Effector memory CD8-positive, alpha-beta T cell (primary cell): ENCODE data around the gene P2RX3.
"Not testable (repeated sequence)": the region's sequence is repeated elsewhere in the genome, so short reads cannot be mapped to it uniquely, and the experiment has no call there.

Experiments used
- ATAC-seq: fragments of 150-1000 bp; cut with Tn5 transposase; replicated peaks from 2 replicates; pipeline ENCODE4 v1.10.0; 2021; ENCODE audit warnings: mild to moderate bottlenecking, moderate library complexity
- DNase-seq, 3 experiments: peaks; one replicate each; pipeline ENCODE4 v3.0.0; 2021
- H3K27ac Mint-ChIP-seq, 2 donors: one replicate each; pipeline ENCODE4 v1.8.0; 2022; ENCODE audit warnings: mild to moderate bottlenecking in 2 of 2, mixed read lengths in 2 of 2, moderate library complexity in 2 of 2
- H3K27me3 Mint-ChIP-seq, 2 donors: one replicate each; pipeline ENCODE4 v1.8.0; 2022; ENCODE audit warnings: mixed read lengths in 2 of 2
- H3K36me3 Mint-ChIP-seq: one replicate; pipeline ENCODE4 v1.8.0; 2022; ENCODE audit warnings: mild to moderate bottlenecking, moderate library complexity, mixed read lengths; ENCODE audit not compliant: insufficient read depth
- H3K4me1 Mint-ChIP-seq, 2 donors: one replicate each; pipeline ENCODE4 v1.8.0; 2022; ENCODE audit warnings: low read depth in 2 of 2, mixed read lengths in 2 of 2
- H3K4me3 Mint-ChIP-seq, 2 donors: one replicate each; pipeline ENCODE4 v1.8.0; 2022; ENCODE audit warnings: mild to moderate bottlenecking in 2 of 2, mixed read lengths in 2 of 2, moderate library complexity in 2 of 2
- H3K9me3 Mint-ChIP-seq, 2 donors: one replicate each; pipeline ENCODE4 v1.8.0; 2022; ENCODE audit warnings: mixed read lengths in 2 of 2

The P2RX3 gene

DNA sequence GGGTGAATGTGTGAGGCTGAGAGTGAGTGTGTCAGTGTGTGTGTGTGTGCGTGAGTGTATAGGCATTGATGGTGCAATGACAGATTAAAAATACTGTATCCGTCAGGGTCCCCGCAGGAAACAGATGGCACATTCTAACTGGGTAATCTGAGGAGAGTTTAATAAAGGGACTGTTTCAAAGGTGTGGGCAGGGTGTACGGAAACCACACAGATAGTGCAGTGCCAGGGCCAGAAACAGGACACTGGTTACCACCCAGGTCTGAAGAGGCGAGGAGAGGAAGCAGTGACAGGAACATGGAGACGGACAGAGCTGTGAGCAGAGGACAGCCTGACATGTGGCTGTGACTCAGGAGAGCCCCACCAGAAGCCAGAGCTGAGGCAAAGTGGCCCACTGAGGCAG lies 16.5 kb downstream of the P2RX3 start:
- ATAC-seq (no peak), DNase-seq (no peak)
- H3K36me3 Mint-ChIP-seq: no peaks in the 10 kb centered on the region
- H3K4me3 Mint-ChIP-seq: no peak overlapping the region
- no peak overlapping the region for H3K27ac Mint-ChIP-seq
- H3K9me3 Mint-ChIP-seq: no peaks in the 10 kb centered on the region
- peaks cover 3% of the 10 kb centered on the region in 2 donors for H3K4me1 Mint-ChIP-seq
- peaks cover 13 to 17% of the 10 kb centered on the region in 2 donors for H3K27me3 Mint-ChIP-seq

DNA sequence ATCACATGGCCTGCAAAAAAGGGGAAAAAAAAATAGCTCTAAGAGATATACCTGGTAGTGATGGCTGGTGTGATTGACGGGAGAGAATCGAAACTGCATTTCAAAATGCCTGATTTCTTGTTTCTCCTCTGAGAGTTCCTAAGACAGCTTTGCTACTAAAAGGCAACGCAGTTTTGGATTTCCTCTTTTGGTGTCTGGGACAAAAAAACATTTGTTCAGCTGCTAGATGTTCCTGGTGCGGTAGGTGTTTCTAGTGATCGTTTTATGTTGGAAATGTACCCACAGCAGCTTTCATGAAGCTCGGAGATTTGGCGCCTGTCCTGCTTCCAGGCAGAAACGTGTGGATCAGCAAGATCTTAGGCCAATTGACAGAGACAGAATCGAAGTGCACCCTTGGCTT lies 18.1 kb downstream of the P2RX3 start:
- ATAC-seq: no peak
- Mint-ChIP-seq H3K4me1 (no peaks in the 10 kb centered on the region), H3K27me3 (peaks cover 13 to 17% of the 10 kb centered on the region in 2 donors), H3K4me3 (no peak overlapping the region), H3K36me3 (no peaks in the 10 kb centered on the region), H3K27ac (no peak overlapping the region), H3K9me3 (no peaks in the 10 kb centered on the region)
- no peak for DNase-seq

DNA sequence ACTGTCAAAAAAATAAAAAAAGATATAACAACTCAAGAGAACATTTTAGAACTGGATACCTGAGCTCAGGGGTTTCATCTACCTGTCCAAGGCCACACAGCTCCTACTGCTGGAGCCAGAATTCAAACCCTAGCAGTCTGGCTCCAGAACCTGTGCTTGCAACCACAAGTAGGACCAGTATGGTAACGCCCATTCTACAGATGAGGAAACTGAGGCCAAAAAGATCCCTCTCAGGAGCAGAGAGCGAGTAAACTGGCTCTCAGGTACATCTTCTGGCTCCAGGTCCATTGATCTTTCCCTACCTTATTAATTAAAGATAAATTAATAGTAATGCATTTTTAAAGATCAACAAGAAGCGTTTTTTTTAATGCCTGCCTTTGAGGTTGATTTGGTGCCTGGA lies 19.2 kb downstream of the P2RX3 start:
- Mint-ChIP-seq H3K36me3 (no peaks in the 10 kb centered on the region), H3K4me3 (no peak overlapping the region), H3K27ac (no peak overlapping the region), H3K4me1 (no peaks in the 10 kb centered on the region), H3K27me3 (peaks cover 24 to 25% of the 10 kb centered on the region in 2 donors), H3K9me3 (no peaks in the 10 kb centered on the region)
- no peak for DNase-seq
- no peak for ATAC-seq

DNA sequence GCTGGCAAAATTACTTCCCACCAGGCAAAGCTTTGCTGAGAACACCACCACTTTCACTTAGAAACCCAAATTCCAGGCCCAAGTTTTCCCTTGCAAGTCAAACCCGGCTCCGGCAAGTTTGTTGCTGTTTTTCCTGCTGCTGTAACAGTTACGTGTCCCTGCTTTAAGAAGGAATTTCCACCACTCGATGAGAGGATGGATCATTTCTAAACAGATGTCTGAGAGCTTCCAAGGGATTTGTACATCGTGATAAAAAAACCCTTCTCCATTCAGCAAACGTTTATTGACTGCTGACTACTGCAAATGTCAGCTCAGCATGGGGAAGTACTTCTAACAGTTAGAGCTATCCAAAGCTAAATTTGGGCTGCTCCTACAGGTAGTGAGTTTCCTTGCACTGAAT lies 19.7 kb downstream of the P2RX3 start:
- no peak for DNase-seq
- no peak overlapping the region for H3K4me3 Mint-ChIP-seq
- ATAC-seq: no peak
- no peak overlapping the region for H3K27ac Mint-ChIP-seq
- H3K36me3 Mint-ChIP-seq: no peaks in the 10 kb centered on the region
- no peaks in the 10 kb centered on the region for H3K4me1 Mint-ChIP-seq
- H3K9me3 Mint-ChIP-seq: no peaks in the 10 kb centered on the region
- H3K27me3 Mint-ChIP-seq: peaks cover 28 to 29% of the 10 kb centered on the region in 2 donors

DNA sequence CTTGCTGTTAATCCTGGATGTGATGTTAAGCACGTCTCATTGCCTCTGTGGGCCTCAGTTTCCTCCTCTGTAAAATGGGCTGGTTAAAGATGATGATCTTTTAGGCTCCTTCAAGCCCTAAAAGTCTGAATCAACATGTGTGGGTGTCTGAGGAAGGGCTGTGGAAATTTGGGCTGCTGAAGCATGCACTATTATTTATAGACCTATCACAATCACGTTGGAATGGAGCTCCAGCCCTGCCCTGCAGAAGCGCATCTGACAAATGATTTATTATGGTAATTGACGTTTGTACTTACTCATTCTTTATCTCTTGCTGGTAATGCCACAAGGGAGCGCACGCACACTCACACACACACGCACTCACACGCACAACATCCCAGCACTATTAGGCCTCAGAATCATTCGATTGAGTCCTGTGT lies 20.4 kb downstream of the P2RX3 start:
- H3K4me3 Mint-ChIP-seq: no peak overlapping the region
- H3K4me1 Mint-ChIP-seq: no peaks in the 10 kb centered on the region
- no peak overlapping the region for H3K27ac Mint-ChIP-seq
- DNase-seq: no peak
- no peak for ATAC-seq
- no peaks in the 10 kb centered on the region for H3K36me3 Mint-ChIP-seq
- H3K27me3 Mint-ChIP-seq: peaks cover 32 to 36% of the 10 kb centered on the region in 2 donors
- no peaks in the 10 kb centered on the region for H3K9me3 Mint-ChIP-seq

DNA sequence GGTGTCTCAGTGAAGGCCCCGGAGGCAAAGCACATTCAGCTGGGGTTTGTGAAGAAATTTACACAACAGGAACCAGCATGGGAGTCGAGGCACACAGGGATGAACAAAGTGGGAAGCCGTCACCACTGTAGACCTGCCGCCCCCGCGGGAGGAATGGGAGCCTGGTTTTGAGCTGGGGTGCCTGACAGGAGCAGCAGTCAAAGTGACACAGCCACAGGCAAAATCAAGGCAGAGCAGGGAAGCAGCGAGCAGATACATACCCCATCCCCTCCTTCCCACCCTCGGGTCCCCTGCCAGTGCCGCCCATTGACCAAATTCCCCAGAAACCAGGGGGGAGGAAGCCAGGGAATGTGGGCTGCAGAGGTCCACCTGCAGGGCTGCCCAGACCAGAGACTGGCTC lies 20.8 kb downstream of the P2RX3 start:
- Mint-ChIP-seq H3K9me3 (no peaks in the 10 kb centered on the region), H3K36me3 (no peaks in the 10 kb centered on the region), H3K27me3 (peaks cover 34 to 40% of the 10 kb centered on the region in 2 donors), H3K4me3 (no peak overlapping the region), H3K4me1 (no peaks in the 10 kb centered on the region), H3K27ac (no peak overlapping the region)
- no peak for DNase-seq
- no peak for ATAC-seq

DNA sequence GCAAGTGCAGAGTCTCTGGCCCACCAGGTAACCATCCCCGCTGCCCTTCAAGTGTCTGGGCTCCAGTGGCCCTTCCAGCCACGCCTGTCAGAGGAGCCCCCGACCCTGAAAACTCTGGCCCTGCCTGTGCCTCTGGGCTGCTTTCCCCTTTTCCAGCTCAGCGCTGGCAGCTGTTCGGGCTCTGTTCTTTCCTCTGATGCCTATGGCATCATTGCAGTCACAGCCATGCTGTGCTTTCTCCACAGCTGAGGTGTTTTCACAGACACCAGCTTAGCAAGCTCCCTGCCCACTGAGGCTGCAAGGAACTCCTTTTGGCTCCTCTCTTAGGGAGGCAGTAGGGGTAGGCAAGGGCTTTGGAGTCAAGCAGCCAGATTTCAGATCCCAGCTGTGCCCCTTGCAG lies 21.2 kb downstream of the P2RX3 start:
- no peak for DNase-seq
- H3K9me3 Mint-ChIP-seq: no peaks in the 10 kb centered on the region
- no peak overlapping the region for H3K4me3 Mint-ChIP-seq
- no peaks in the 10 kb centered on the region for H3K4me1 Mint-ChIP-seq
- H3K27ac Mint-ChIP-seq: no peak overlapping the region
- no peaks in the 10 kb centered on the region for H3K36me3 Mint-ChIP-seq
- no peak for ATAC-seq
- H3K27me3 Mint-ChIP-seq: peaks cover 35 to 40% of the 10 kb centered on the region in 2 donors

DNA sequence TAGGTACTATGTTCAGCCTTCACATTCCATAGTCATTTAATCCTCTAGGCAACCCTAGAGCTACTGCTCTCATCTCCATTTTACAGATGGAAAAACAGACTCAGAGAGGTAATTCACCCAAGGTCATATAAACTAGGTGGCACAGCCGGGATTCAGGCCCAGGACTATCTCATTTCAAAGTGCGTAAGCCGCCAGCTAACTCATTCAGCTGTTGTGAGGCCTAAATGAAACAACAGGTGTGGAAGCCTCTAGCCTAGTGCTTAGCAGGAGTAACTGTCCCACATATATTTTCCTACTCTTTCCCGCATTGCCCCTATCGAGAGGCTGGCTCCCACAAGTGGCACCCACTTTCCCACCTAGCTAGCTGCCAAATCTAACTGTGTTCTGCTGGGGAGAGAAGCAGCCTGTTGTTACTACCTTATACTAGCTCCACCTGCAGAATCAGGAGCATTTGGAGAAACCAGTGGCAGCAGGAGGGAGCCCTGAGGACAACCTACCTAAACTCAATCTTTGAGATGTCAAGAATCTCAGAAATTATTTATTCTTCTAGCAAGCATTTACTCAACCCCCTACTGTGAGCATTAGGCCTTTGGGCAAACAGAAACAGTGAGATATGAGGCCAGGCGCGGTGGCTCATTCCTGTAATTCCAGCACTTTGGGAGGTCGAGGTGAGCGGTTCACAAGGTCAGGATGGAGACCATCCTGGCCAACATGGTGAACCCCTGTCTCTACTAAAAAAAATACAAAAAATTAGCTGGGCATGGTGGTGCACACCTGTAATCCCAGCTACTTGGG lies 21.9 kb downstream of the P2RX3 start:
- DNase-seq (no peak), ATAC-seq (no peak)
- Mint-ChIP-seq H3K27me3 (peaks cover 30 to 34% of the 10 kb centered on the region in 2 donors), H3K4me1 (no peaks in the 10 kb centered on the region), H3K4me3 (no peak overlapping the region), H3K27ac (no peak overlapping the region), H3K36me3 (no peaks in the 10 kb centered on the region), H3K9me3 (no peaks in the 10 kb centered on the region)

DNA sequence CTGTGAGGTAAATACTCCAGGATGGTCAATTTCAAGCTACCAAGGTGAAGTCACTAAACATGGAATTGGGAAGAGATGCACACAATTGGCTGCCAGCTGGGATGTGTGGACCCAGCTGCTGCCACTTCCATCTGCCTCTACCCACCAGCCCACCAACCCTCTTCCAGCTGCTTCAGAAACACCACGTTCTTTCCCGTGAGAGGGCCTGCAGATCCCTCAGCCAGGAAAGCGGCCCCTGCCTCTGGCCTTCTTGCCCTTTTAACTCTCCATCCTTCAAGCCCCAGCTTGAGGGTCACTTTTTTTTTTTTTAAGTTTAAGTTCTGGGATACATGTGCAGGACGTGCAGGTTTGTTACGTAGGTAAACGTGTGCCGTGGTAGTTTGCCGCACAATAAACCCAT lies 22.8 kb downstream of the P2RX3 start:
- Mint-ChIP-seq H3K4me1 (no peaks in the 10 kb centered on the region), H3K9me3 (no peaks in the 10 kb centered on the region), H3K27me3 (peaks cover 28 to 39% of the 10 kb centered on the region in 2 donors), H3K4me3 (no peak overlapping the region), H3K27ac (no peak overlapping the region), H3K36me3 (no peaks in the 10 kb centered on the region)
- DNase-seq: no peak
- ATAC-seq: no peak

DNA sequence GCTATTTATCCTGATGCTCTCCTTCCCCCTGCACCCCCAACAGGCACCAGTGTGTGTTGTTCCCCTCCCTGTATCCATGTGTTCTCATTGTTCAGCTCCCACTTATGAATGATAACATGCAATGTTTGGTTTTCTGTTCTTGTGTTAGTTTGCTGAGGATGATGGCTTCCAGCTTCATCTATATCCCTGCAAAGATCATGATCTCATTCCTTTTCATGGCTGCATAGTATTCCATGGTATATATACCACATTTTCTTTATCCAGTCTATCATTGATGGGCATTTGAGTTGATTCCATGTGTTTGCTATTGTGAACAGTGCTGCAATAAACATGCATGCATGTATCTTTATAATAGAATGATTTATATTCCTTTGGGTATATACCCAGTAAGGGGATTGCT lies 23.3 kb downstream of the P2RX3 start:
- H3K27me3 Mint-ChIP-seq: peaks cover 24 to 41% of the 10 kb centered on the region in 2 donors
- H3K27ac Mint-ChIP-seq, H3K4me1 Mint-ChIP-seq, DNase-seq, H3K36me3 Mint-ChIP-seq, ATAC-seq, H3K9me3 Mint-ChIP-seq, H3K4me3 Mint-ChIP-seq: not testable (repeated sequence)

DNA sequence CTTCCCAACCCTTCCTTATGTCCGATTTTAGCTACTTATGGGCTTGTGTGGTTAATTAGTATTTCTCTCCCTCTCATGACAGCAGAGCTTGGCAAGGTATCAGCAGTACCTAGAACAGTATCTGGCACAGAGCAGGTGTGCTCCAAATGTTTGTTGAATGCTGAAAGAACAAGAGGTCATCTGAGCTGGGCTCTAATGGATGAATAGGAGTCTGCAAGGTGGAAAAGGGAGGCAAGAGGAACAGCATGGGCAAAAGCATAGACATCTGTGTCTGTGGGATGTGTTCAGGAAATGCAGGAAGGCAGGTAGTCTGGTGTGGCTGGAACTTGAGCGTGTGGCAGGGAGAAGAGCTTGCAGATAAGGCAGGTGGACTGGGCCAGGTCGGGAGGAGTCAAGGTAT lies 23.8 kb downstream of the P2RX3 start:
- H3K27ac Mint-ChIP-seq: no peak overlapping the region
- no peak overlapping the region for H3K4me3 Mint-ChIP-seq
- H3K27me3 Mint-ChIP-seq: peaks cover 21 to 46% of the 10 kb centered on the region in 2 donors
- ATAC-seq: no peak
- no peaks in the 10 kb centered on the region for H3K36me3 Mint-ChIP-seq
- no peaks in the 10 kb centered on the region for H3K4me1 Mint-ChIP-seq
- DNase-seq: no peak
- H3K9me3 Mint-ChIP-seq: no peaks in the 10 kb centered on the region

DNA sequence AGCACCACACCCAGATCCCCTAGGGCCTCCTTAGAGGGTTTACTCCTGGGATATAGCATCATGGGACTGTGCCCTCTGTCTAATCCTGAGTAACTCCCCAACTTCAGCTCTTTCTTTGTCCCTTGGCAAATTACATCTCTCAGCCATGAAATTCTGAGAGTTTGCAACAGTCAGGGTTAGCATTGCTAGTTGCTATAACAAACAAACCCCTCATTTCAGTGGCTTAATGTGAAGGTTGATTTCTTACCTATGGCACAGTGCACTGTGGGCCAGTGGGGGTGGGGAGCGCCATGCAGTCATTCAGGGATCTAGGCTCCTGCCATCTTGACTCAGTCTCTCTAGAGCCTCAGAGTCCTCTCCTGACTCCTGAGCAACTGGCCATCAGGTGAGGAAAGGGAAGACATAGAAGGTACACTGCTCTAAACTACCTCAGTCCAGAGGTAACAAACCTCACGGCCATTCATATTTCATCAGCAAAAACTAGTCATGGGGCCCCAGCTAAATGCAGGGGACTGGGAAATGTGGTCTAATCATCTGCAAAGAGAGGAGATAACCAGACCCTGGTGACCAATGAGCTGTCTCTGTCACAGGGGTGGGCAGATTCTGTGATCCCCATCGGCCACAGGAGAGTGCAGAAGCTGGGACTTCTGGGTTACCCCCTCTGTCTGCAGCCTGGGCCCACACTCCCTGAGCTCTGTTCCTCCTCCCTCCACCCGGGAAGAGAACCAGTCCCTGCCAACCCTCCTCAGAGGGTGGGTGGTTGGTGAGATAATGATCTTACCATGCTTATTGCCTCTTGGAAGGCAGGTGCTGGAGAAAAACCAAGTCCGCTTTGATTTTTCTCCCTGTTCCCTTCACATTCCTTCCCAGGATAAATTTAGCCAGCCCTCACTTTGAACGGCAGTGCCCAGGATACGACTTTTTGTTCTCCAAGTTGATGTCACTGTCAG lies 25.3 kb downstream of the P2RX3 start:
- DNase-seq (no peak), ATAC-seq (no peak)
- no peaks in the 10 kb centered on the region for H3K9me3 Mint-ChIP-seq
- H3K27me3 Mint-ChIP-seq: peaks cover 21 to 55% of the 10 kb centered on the region in 2 donors
- H3K27ac Mint-ChIP-seq: no peak overlapping the region
- no peaks in the 10 kb centered on the region for H3K36me3 Mint-ChIP-seq
- H3K4me1 Mint-ChIP-seq: no peaks in the 10 kb centered on the region
- H3K4me3 Mint-ChIP-seq: no peak overlapping the region

DNA sequence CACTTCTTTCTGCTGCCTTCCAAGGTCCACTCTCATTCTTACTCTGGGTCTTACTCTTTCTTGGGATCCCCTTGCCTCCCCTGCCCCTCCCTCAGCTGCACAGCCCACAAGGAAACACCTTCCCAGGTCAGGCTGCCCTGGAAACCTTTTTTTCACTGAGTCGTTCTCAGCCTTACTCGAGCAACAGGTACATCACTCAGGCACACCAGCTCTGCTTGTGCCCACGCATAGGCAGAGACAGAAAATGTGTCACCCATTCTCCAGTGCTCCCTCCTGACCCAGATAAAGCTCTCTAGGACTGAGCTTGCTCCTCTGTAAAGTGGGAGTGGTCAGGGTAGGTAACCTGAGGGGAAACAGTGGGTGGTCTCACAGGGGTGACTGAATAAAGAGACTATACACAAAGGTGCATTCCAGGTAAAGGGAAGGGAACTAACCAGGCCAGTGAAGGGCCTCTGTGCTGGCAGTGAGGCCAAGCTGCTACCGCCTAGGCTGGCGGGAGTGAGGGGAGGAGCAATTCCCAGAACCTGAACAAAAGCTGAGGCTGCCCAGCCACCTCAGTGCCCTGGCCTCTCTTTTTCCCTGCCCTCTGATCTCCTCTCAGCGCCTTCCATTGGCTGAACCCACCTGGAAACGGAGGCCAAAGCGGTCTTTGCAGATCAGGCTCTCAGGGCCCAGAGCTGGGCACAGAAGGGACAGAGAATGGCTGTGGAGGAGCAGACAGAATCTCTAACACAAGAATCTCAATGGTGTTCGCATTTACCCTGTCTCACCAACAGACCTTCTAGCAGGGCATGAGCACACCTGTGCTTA lies 26.9 kb downstream of the P2RX3 start:
- H3K9me3 Mint-ChIP-seq: no peaks in the 10 kb centered on the region
- no peaks in the 10 kb centered on the region for H3K36me3 Mint-ChIP-seq

More for the DNA sequence above, 26.9 kb downstream of the P2RX3 start:
- H3K27me3 Mint-ChIP-seq: peaks cover 21 to 64% of the 10 kb centered on the region in 2 donors
- ATAC-seq (no peak), DNase-seq (no peak)
- no peak overlapping the region for H3K27ac Mint-ChIP-seq
- no peaks in the 10 kb centered on the region for H3K4me1 Mint-ChIP-seq
- H3K4me3 Mint-ChIP-seq: no peak overlapping the region
